SU-DHL-6 (cell line): ENCODE results near the gene EXOC6B.
"Not testable (repeated sequence)": the region's sequence is repeated elsewhere in the genome, so short reads cannot be mapped to it uniquely, and the experiment has no call there.

Experiments used
- H2AFZ ChIP-seq: fragments of 200-600 bp; sonication (generic); 2 replicates; pipeline ENCODE4 v1.6.1; 2014; ENCODE audit warnings: low read depth, mild to moderate bottlenecking, moderate library complexity, mixed read lengths, antibody characterized with exemption, low read length; ENCODE audit not compliant: severe bottlenecking
- H3F3A ChIP-seq: fragments of 200-600 bp; shearing (Covaris generic); 2 replicates; pipeline ENCODE4 v1.6.0; 2016; ENCODE audit warnings: antibody characterized with exemption, mild to moderate bottlenecking; ENCODE audit not compliant: insufficient read depth
- H3K27ac ChIP-seq: fragments of 200-600 bp; sonication (generic); 2 replicates; pipeline ENCODE4 v1.5.1; 2016; ENCODE audit warnings: low read depth, mild to moderate bottlenecking, low read length, moderate library complexity, mixed read lengths
- H3K27me3 ChIP-seq: fragments of 200-600 bp; sonication (generic), shearing (Covaris generic); 2 replicates; pipeline ENCODE4 v1.6.0; 2014; ENCODE audit warnings: mild to moderate bottlenecking, low read length
- H3K36me3 ChIP-seq: fragments of 200-600 bp; sonication (generic); 2 replicates; pipeline ENCODE4 v1.6.1; 2014; ENCODE audit warnings: mild to moderate bottlenecking, low read length, mixed read lengths
- H3K4me2 ChIP-seq: fragments of 300-600, 200-600 bp; shearing (Covaris generic), sonication (generic); 2 replicates; pipeline ENCODE4 v1.6.0; 2014; ENCODE audit warnings: low read length, low read depth, mild to moderate bottlenecking; ENCODE audit not compliant: poor library complexity, severe bottlenecking
- H3K4me3 ChIP-seq: fragments of 200-600 bp; sonication (generic); 2 replicates; pipeline ENCODE4 v1.5.1; 2014; ENCODE audit warnings: antibody characterized with exemption, low read length, mild to moderate bottlenecking, mixed read lengths; ENCODE audit not compliant: insufficient read depth, poor library complexity, severe bottlenecking
- H3K79me2 ChIP-seq: fragments of 200-600 bp; sonication (generic); 2 replicates; pipeline ENCODE4 v1.6.1; 2014; ENCODE audit warnings: mild to moderate bottlenecking, low read length, moderate library complexity; ENCODE audit not compliant: insufficient read depth
- H3K9ac ChIP-seq: fragments of 200-600 bp; sonication (generic); 2 replicates; pipeline ENCODE4 v1.7.0; 2014; ENCODE audit warnings: mild to moderate bottlenecking, low read length
- H3K9me2 ChIP-seq: fragments of 200-600 bp; sonication (generic); replicated peaks from 2 replicates; pipeline ENCODE4 v1.6.1; 2014; ENCODE audit warnings: low read length; ENCODE audit not compliant: insufficient read depth
- H3K9me3 ChIP-seq: fragments of 200-600 bp; sonication (generic); 2 replicates; pipeline ENCODE4 v1.6.1; 2014; ENCODE audit warnings: low read length, mixed read lengths; ENCODE audit not compliant: insufficient read depth
- H4K20me1 ChIP-seq: fragments of 200-600 bp; sonication (generic); 2 replicates; pipeline ENCODE4 v1.6.1; 2014; ENCODE audit warnings: low read depth, mild to moderate bottlenecking, antibody characterized with exemption, low read length, moderate library complexity, mixed read lengths
- CTCF ChIP-seq: fragments of 200-600 bp; sonication (generic); IDR thresholded peaks from one replicate; pipeline ENCODE4 v1.5.1; 2017; ENCODE audit warnings: antibody characterized with exemption, mild to moderate bottlenecking, low read length, moderate library complexity; ENCODE audit not compliant: insufficient read depth, poor library complexity, severe bottlenecking
- EZH2phosphoT487 ChIP-seq: fragments of 200-600 bp; sonication (generic), shearing (Covaris generic); conservative IDR thresholded peaks from 2 replicates; pipeline ENCODE4 v1.6.1; 2018; ENCODE audit warnings: mild to moderate bottlenecking, antibody characterized with exemption, low read length, moderate library complexity, mixed read lengths

Gene EXOC6B

GRCh38 chr2:72494392-72494791 is 331.4 kb downstream of the EXOC6B start:
- Histone ChIP-seq H4K20me1 (no peaks in the 10 kb centered on the region), H3K4me3 (no peak overlapping the region), H2AFZ (no peak overlapping the region), H3K36me3 (no peaks in the 10 kb centered on the region), H3K9me2 (no peaks in the 10 kb centered on the region), H3K27ac (no peak overlapping the region), H3F3A (no peaks in the 10 kb centered on the region), H3K9ac (no peak overlapping the region), H3K27me3 (no peaks in the 10 kb centered on the region), H3K79me2 (no peaks in the 10 kb centered on the region), H3K4me2 (no peak overlapping the region), H3K9me3 (no peaks in the 10 kb centered on the region)
- TF ChIP-seq EZH2phosphoT487 (no peak), CTCF (no peak)

- not testable (repeated sequence) for H3K36me3 ChIP-seq, H3K27me3 ChIP-seq, H3K9ac ChIP-seq, H3K4me2 ChIP-seq, H2AFZ ChIP-seq, H3K4me3 ChIP-seq, H3F3A ChIP-seq, H3K9me3 ChIP-seq, H4K20me1 ChIP-seq, H3K9me2 ChIP-seq, H3K79me2 ChIP-seq, H3K27ac ChIP-seq
These were observed 341.2 kb downstream of the EXOC6B start for GRCh38 chr2:72484622-72485021.

- no peaks in the 10 kb centered on the region for H3K9me2 ChIP-seq
- no peak overlapping the region for H3K4me3 ChIP-seq
- no peak overlapping the region for H3K4me2 ChIP-seq
- no peak overlapping the region for H2AFZ ChIP-seq
- H4K20me1 ChIP-seq: no peaks in the 10 kb centered on the region
- no peaks in the 10 kb centered on the region for H3K27me3 ChIP-seq
- TF ChIP-seq CTCF: no peak
- TF ChIP-seq EZH2phosphoT487: no peak
- H3K36me3 ChIP-seq: no peaks in the 10 kb centered on the region
- H3K9ac ChIP-seq: no peak overlapping the region
- H3F3A ChIP-seq: no peaks in the 10 kb centered on the region
- no peaks in the 10 kb centered on the region for H3K9me3 ChIP-seq
- H3K79me2 ChIP-seq: no peaks in the 10 kb centered on the region
- no peak overlapping the region for H3K27ac ChIP-seq
These were observed 342.5 kb downstream of the EXOC6B start for GRCh38 chr2:72483346-72483745.

GRCh38 chr2:72475246-72475645 is 350.6 kb downstream of the EXOC6B start:
- no peak overlapping the region for H3K4me3 ChIP-seq
- H3K36me3 ChIP-seq: no peaks in the 10 kb centered on the region
- H3K9ac ChIP-seq: no peak overlapping the region
- H3K79me2 ChIP-seq: no peaks in the 10 kb centered on the region
- H3F3A ChIP-seq: no peaks in the 10 kb centered on the region
- no peak overlapping the region for H3K27ac ChIP-seq
- H3K9me2 ChIP-seq: no peaks in the 10 kb centered on the region; the same call in 1 of the 2 replicates
- H3K27me3 ChIP-seq: no peaks in the 10 kb centered on the region
- TF ChIP-seq EZH2phosphoT487: no peak
- no peak for TF ChIP-seq CTCF
- no peaks in the 10 kb centered on the region for H3K9me3 ChIP-seq
- no peak overlapping the region for H3K4me2 ChIP-seq
- H4K20me1 ChIP-seq: no peaks in the 10 kb centered on the region
- H2AFZ ChIP-seq: no peak overlapping the region
